Activated CD4-positive, alpha-beta T cell treated with anti-CD3 and anti-CD28 coated beads, Interleukin-2, amount 10 ng/mL, durations not matched to agents 24 days and 14 days (primary cell): Measurements from ENCODE around the gene GABRG3. TPM values are rescaled to one million over a fixed set of nuclear protein-coding genes. Genes with fewer than 3 reads are reported as not detected.

ENCODE experiments used
- DNase-seq: peaks from one replicate; pipeline ENCODE4 v3.0.0; 2022
- H3K27ac Mint-ChIP-seq: one replicate; pipeline ENCODE4 v1.8.0; 2022; ENCODE audit warnings: mild to moderate bottlenecking, mixed read lengths
- H3K27me3 Mint-ChIP-seq: one replicate; pipeline ENCODE4 v1.8.0; 2022; ENCODE audit warnings: mixed read lengths
- H3K36me3 Mint-ChIP-seq: one replicate; pipeline ENCODE4 v1.8.0; 2022; ENCODE audit warnings: low read depth, mild to moderate bottlenecking, mixed read lengths
- H3K4me1 Mint-ChIP-seq: one replicate; pipeline ENCODE4 v1.8.0; 2021; ENCODE audit warnings: mixed read lengths
- H3K4me3 Mint-ChIP-seq: one replicate; pipeline ENCODE4 v1.8.0; 2022; ENCODE audit warnings: mild to moderate bottlenecking, moderate library complexity, mixed read lengths
- H3K9me3 Mint-ChIP-seq: one replicate; pipeline ENCODE4 v1.8.0; 2021; ENCODE audit warnings: mixed read lengths
- intact Hi-C: fragments of 100-400 bp; cut with micrococcal nuclease; formaldehyde crosslinking; loops from one replicate; pipeline ENCODE4 v1.15.1; 2023
- total RNA-seq: library from RNA; stranded (reverse); gene quantifications from 2 replicates; pipeline ENCODE4 v1.2.3, GENCODE V29; 2022

Gene GABRG3
- total RNA-seq, 1 donor from 2014 or later: not detected

GRCh38 chr15:27119695-27120266 lies 148.8 kb downstream of the GABRG3 start:
- intact Hi-C loops: no loop called here
- Mint-ChIP-seq H3K9me3 (peaks cover 14% of the 10 kb centered on the region), H3K4me1 (no peaks in the 10 kb centered on the region), H3K27ac (no peak overlapping the region), H3K36me3 (no peaks in the 10 kb centered on the region), H3K27me3 (no peaks in the 10 kb centered on the region), H3K4me3 (no peak overlapping the region)
- DNase-seq: no peak

- peaks cover 18% of the 10 kb centered on the region for H3K9me3 Mint-ChIP-seq
- H3K4me3 Mint-ChIP-seq: no peak overlapping the region
- no peaks in the 10 kb centered on the region for H3K36me3 Mint-ChIP-seq
- no peak for DNase-seq
- no peaks in the 10 kb centered on the region for H3K27me3 Mint-ChIP-seq
- no peak overlapping the region for H3K27ac Mint-ChIP-seq
- intact Hi-C loops: no loop called here
- no peaks in the 10 kb centered on the region for H3K4me1 Mint-ChIP-seq
These were observed 150.7 kb downstream of the GABRG3 start for GRCh38 chr15:27121672-27122071.

- Mint-ChIP-seq H3K36me3 (no peaks in the 10 kb centered on the region), H3K27ac (no peak overlapping the region), H3K27me3 (no peaks in the 10 kb centered on the region), H3K4me3 (no peak overlapping the region), H3K4me1 (no peaks in the 10 kb centered on the region), H3K9me3 (peaks cover 18% of the 10 kb centered on the region)
- intact Hi-C loops: no loop called here
- DNase-seq: no peak
These were observed 152.3 kb downstream of the GABRG3 start for GRCh38 chr15:27123291-27123690.

GRCh38 chr15:27123808-27124207 lies 152.8 kb downstream of the GABRG3 start:
- Mint-ChIP-seq H3K27ac (no peak overlapping the region), H3K27me3 (no peaks in the 10 kb centered on the region), H3K4me3 (no peak overlapping the region), H3K9me3 (peaks cover 18% of the 10 kb centered on the region), H3K4me1 (no peaks in the 10 kb centered on the region), H3K36me3 (no peaks in the 10 kb centered on the region)
- DNase-seq: no peak
- intact Hi-C loops: no loop called here

- H3K4me3 Mint-ChIP-seq: no peak overlapping the region
- H3K9me3 Mint-ChIP-seq: peaks cover 18% of the 10 kb centered on the region
- no peak for DNase-seq
These were observed 153.4 kb downstream of the GABRG3 start for GRCh38 chr15:27124287-27124871.

GRCh38 chr15:27125185-27125584 lies 154.2 kb downstream of the GABRG3 start:
- H3K4me3 Mint-ChIP-seq: no peak overlapping the region
- intact Hi-C loops: no loop called here
- no peaks in the 10 kb centered on the region for H3K4me1 Mint-ChIP-seq
- no peaks in the 10 kb centered on the region for H3K36me3 Mint-ChIP-seq
- no peaks in the 10 kb centered on the region for H3K27me3 Mint-ChIP-seq
- H3K27ac Mint-ChIP-seq: no peak overlapping the region
- no peak for DNase-seq
- peaks cover 18% of the 10 kb centered on the region for H3K9me3 Mint-ChIP-seq

More at GRCh38 chr15:27124287-27124871, 153.4 kb downstream of the GABRG3 start:
- Mint-ChIP-seq H3K36me3 (no peaks in the 10 kb centered on the region), H3K27ac (no peak overlapping the region), H3K4me1 (no peaks in the 10 kb centered on the region), H3K27me3 (no peaks in the 10 kb centered on the region)
- intact Hi-C loops: no loop called here

GRCh38 chr15:27126449-27126848 lies 155.5 kb downstream of the GABRG3 start:
- no peaks in the 10 kb centered on the region for H3K36me3 Mint-ChIP-seq
- H3K4me3 Mint-ChIP-seq: no peak overlapping the region
- H3K27me3 Mint-ChIP-seq: no peaks in the 10 kb centered on the region
- no peak overlapping the region for H3K27ac Mint-ChIP-seq
- H3K9me3 Mint-ChIP-seq: peaks cover 18% of the 10 kb centered on the region
- intact Hi-C loops: no loop called here
- no peak for DNase-seq
- H3K4me1 Mint-ChIP-seq: no peaks in the 10 kb centered on the region

GRCh38 chr15:27127815-27128570 lies 157.0 kb downstream of the GABRG3 start:
- H3K27ac Mint-ChIP-seq: no peak overlapping the region
- no peaks in the 10 kb centered on the region for H3K4me1 Mint-ChIP-seq
- H3K27me3 Mint-ChIP-seq: no peaks in the 10 kb centered on the region
- intact Hi-C loops: no loop called here
- DNase-seq: no peak
- H3K36me3 Mint-ChIP-seq: no peaks in the 10 kb centered on the region
- peaks cover 6% of the 10 kb centered on the region for H3K9me3 Mint-ChIP-seq
- no peak overlapping the region for H3K4me3 Mint-ChIP-seq

GRCh38 chr15:27133249-27133648 lies 162.3 kb downstream of the GABRG3 start:
- H3K4me1 Mint-ChIP-seq: no peaks in the 10 kb centered on the region
- no peaks in the 10 kb centered on the region for H3K27me3 Mint-ChIP-seq
- DNase-seq: no peak
- no peak overlapping the region for H3K27ac Mint-ChIP-seq
- H3K36me3 Mint-ChIP-seq: peaks cover 2% of the 10 kb centered on the region
- peaks cover 5% of the 10 kb centered on the region for H3K9me3 Mint-ChIP-seq
- H3K4me3 Mint-ChIP-seq: no peak overlapping the region
- intact Hi-C loops: no loop called here

- H3K36me3 Mint-ChIP-seq: peaks cover 2% of the 10 kb centered on the region
- H3K9me3 Mint-ChIP-seq: peaks cover 10% of the 10 kb centered on the region
- H3K4me3 Mint-ChIP-seq: no peak overlapping the region
- H3K27ac Mint-ChIP-seq: no peak overlapping the region
- H3K27me3 Mint-ChIP-seq: no peaks in the 10 kb centered on the region
- intact Hi-C loops: no loop called here
- no peaks in the 10 kb centered on the region for H3K4me1 Mint-ChIP-seq
- DNase-seq: no peak
These were observed 163.5 kb downstream of the GABRG3 start for GRCh38 chr15:27134481-27134880.

GRCh38 chr15:27135151-27135550 lies 164.2 kb downstream of the GABRG3 start:
- no peak for DNase-seq
- H3K27ac Mint-ChIP-seq: no peak overlapping the region
- intact Hi-C loops: no loop called here
- H3K27me3 Mint-ChIP-seq: no peaks in the 10 kb centered on the region
- H3K9me3 Mint-ChIP-seq: peaks cover 10% of the 10 kb centered on the region
- H3K4me1 Mint-ChIP-seq: no peaks in the 10 kb centered on the region
- H3K4me3 Mint-ChIP-seq: no peak overlapping the region
- H3K36me3 Mint-ChIP-seq: peaks cover 2% of the 10 kb centered on the region

GRCh38 chr15:27137127-27137526 lies 166.1 kb downstream of the GABRG3 start:
- peaks cover 12% of the 10 kb centered on the region for H3K9me3 Mint-ChIP-seq
- intact Hi-C loops: no loop called here
- peaks cover 2% of the 10 kb centered on the region for H3K36me3 Mint-ChIP-seq
- H3K27me3 Mint-ChIP-seq: no peaks in the 10 kb centered on the region
- H3K4me1 Mint-ChIP-seq: no peaks in the 10 kb centered on the region
- DNase-seq: no peak
- H3K4me3 Mint-ChIP-seq: no peak overlapping the region
- H3K27ac Mint-ChIP-seq: no peak overlapping the region

- H3K9me3 Mint-ChIP-seq: peaks cover 7% of the 10 kb centered on the region
- no peaks in the 10 kb centered on the region for H3K36me3 Mint-ChIP-seq
- H3K27me3 Mint-ChIP-seq: no peaks in the 10 kb centered on the region
These were observed 194.6 kb downstream of the GABRG3 start for GRCh38 chr15:27165590-27165989.

GRCh38 chr15:27166917-27167316 lies 195.9 kb downstream of the GABRG3 start:
- Mint-ChIP-seq H3K9me3 (peaks cover 7% of the 10 kb centered on the region), H3K36me3 (no peaks in the 10 kb centered on the region), H3K27ac (no peak overlapping the region), H3K27me3 (no peaks in the 10 kb centered on the region), H3K4me1 (no peaks in the 10 kb centered on the region), H3K4me3 (no peak overlapping the region)
- intact Hi-C loops: no loop called here
- DNase-seq: no peak

More at GRCh38 chr15:27165590-27165989, 194.6 kb downstream of the GABRG3 start:
- H3K4me1 Mint-ChIP-seq: no peaks in the 10 kb centered on the region
- no peak overlapping the region for H3K27ac Mint-ChIP-seq
- intact Hi-C loops: no loop called here
- no peak for DNase-seq
- H3K4me3 Mint-ChIP-seq: no peak overlapping the region
